CD14-positive monocyte (primary cell): Measurements from ENCODE around the gene MLLT3. TPM values are rescaled to one million over a fixed set of nuclear protein-coding genes. Genes with fewer than 3 reads are reported as not detected.

Experiments used
- DNase-seq, 3 donors: peaks; one replicate each; pipeline ENCODE4 v3.0.0-alpha.2; 2011 to 2022
- H2AFZ ChIP-seq: 2 replicates; pipeline ENCODE4 v1.6.0; 2012; ENCODE audit warnings: mild to moderate bottlenecking, low read depth, low read length, inconsistent platforms; ENCODE audit not compliant: insufficient read depth, poor library complexity, severe bottlenecking
- H3K27ac ChIP-seq, 2 donors: 1 replicate in 1 of 2; 2 replicates in 1 of 2; pipeline ENCODE4 v1.5.1; 2012 to 2013; ENCODE audit warnings: low read length in 2 of 2, control low read depth in 1 of 2, inconsistent platforms in 1 of 2, low read depth in 1 of 2, mild to moderate bottlenecking in 1 of 2
- H3K27me3 ChIP-seq, 2 donors: one replicate each; pipeline versions ENCODE4 v1.6.0 to v1.6.1; 2011 to 2013; ENCODE audit warnings: low read length in 2 of 2; ENCODE audit not compliant: control insufficient read depth in 2 of 2, insufficient read depth in 2 of 2
- H3K36me3 ChIP-seq, 2 donors: replicated peaks in 1 of 2; 1 replicate in 1 of 2; 2 replicates in 1 of 2; pipeline versions ENCODE4 v1.5.1 to v1.6.1; 2012 to 2013; ENCODE audit warnings: low read length in 2 of 2, control low read depth in 1 of 2, inconsistent platforms in 1 of 2, mild to moderate bottlenecking in 1 of 2; ENCODE audit not compliant: insufficient read depth in 2 of 2, control insufficient read depth in 1 of 2
- H3K4me1 ChIP-seq, 2 donors: 1 replicate in 1 of 2; 2 replicates in 1 of 2; pipeline versions ENCODE4 v1.5.1 to v1.6.1; 2012 to 2013; ENCODE audit warnings: low read length in 2 of 2, control low read depth in 1 of 2, inconsistent platforms in 1 of 2, mild to moderate bottlenecking in 1 of 2, moderate library complexity in 1 of 2; ENCODE audit not compliant: insufficient read depth in 2 of 2, control insufficient read depth in 1 of 2
- H3K4me2 ChIP-seq: replicated peaks from 2 replicates; pipeline ENCODE3; 2012; ENCODE audit warnings: low read length, moderate library complexity, mild to moderate bottlenecking; ENCODE audit not compliant: poor library complexity, severe bottlenecking; ENCODE audit errors: extremely low read depth
- H3K4me3 ChIP-seq, 3 experiments: fragments of 200-600 bp in 1 of 3; sonication (generic) in 1 of 3; replicated peaks in 1 of 3; 1 replicate in 2 of 3; 2 replicates in 1 of 3; pipeline ENCODE4 v1.5.1; 2011 to 2013; ENCODE audit warnings: low read length in 3 of 3, mild to moderate bottlenecking in 3 of 3, control low read depth in 2 of 3, low read depth in 2 of 3, inconsistent platforms in 1 of 3, moderate library complexity in 1 of 3
- H3K79me2 ChIP-seq: 2 replicates; pipeline ENCODE4 v1.6.0; 2012; ENCODE audit warnings: mild to moderate bottlenecking, control low read depth, inconsistent platforms, low read length, moderate library complexity; ENCODE audit not compliant: insufficient read depth
- H3K9ac ChIP-seq: 2 replicates; pipeline ENCODE4 v1.6.0; 2017; ENCODE audit warnings: low read length, mild to moderate bottlenecking; ENCODE audit not compliant: insufficient read depth, poor library complexity, severe bottlenecking
- H3K9me3 ChIP-seq, 2 donors: replicated peaks in 1 of 2; 1 replicate in 1 of 2; 2 replicates in 1 of 2; pipeline versions ENCODE4 v1.5.1 to v1.6.1; 2012 to 2013; ENCODE audit warnings: low read length in 2 of 2, control low read depth in 1 of 2; ENCODE audit not compliant: control insufficient read depth in 1 of 2, insufficient read depth in 1 of 2
- H4K20me1 ChIP-seq: 2 replicates; pipeline ENCODE4 v1.6.0; 2012; ENCODE audit warnings: mild to moderate bottlenecking, low read length, control low read depth, moderate library complexity; ENCODE audit not compliant: insufficient read depth
- H3K27ac Mint-ChIP-seq, 7 donors: one replicate each; pipeline ENCODE4 v1.8.0; 2020; ENCODE audit warnings: mild to moderate bottlenecking in 7 of 7, mixed read lengths in 7 of 7, moderate library complexity in 6 of 7, inconsistent platforms in 2 of 7
- H3K27me3 Mint-ChIP-seq, 3 donors: one replicate each; pipeline ENCODE4 v1.8.0; 2021 to 2022; ENCODE audit warnings: low read depth in 3 of 3, mild to moderate bottlenecking in 3 of 3, mixed read lengths in 3 of 3, moderate library complexity in 3 of 3, inconsistent platforms in 1 of 3
- H3K36me3 Mint-ChIP-seq, 2 donors: one replicate each; pipeline ENCODE4 v1.8.0; 2020; ENCODE audit warnings: mixed read lengths in 2 of 2, inconsistent platforms in 1 of 2, mild to moderate bottlenecking in 1 of 2
- H3K4me1 Mint-ChIP-seq: one replicate; pipeline ENCODE4 v1.8.0; 2020; ENCODE audit warnings: mild to moderate bottlenecking, mixed read lengths
- H3K4me3 Mint-ChIP-seq, 2 donors: one replicate each; pipeline ENCODE4 v1.8.0; 2020; ENCODE audit warnings: mild to moderate bottlenecking in 2 of 2, mixed read lengths in 2 of 2, moderate library complexity in 1 of 2
- H3K9me3 Mint-ChIP-seq, 7 donors: one replicate each; pipeline ENCODE4 v1.8.0; 2020 to 2022; ENCODE audit warnings: mixed read lengths in 7 of 7, mild to moderate bottlenecking in 6 of 7, moderate library complexity in 6 of 7, inconsistent platforms in 2 of 7
- CTCF ChIP-seq: fragments of 200-600 bp; IDR thresholded peaks from one replicate; pipeline ENCODE4 v1.8.0; 2022; ENCODE audit warnings: antibody characterized with exemption, mild to moderate bottlenecking
- WGBS: methylation state at CpG from one replicate; pipeline ENCODE4 v1.1.5; 2013; ENCODE audit warnings: missing lambda C conversion rate; ENCODE audit not compliant: insufficient coverage; 5-methylcytosine and 5-hydroxymethylcytosine counted together
- intact Hi-C, 2 donors: fragments of 100-400 bp; cut with micrococcal nuclease; formaldehyde crosslinking; loops; one replicate each; pipeline versions ENCODE4 v1.15.0 to v1.15.1; 2023
- polyA plus RNA-seq, 3 donors: library from polyadenylated mRNA; depleted of rRNA in 1 of 3; unstranded in 2 of 3; stranded (reverse) in 1 of 3; fragments of 300-500 nt in 2 of 3; fragments of >200 nt in 1 of 3; fragmentation: Illumina TruSeq in 2 of 3; gene quantifications; 1 replicate in 2 of 3; 2 replicates in 1 of 3; pipeline ENCODE4 v1.2.3, GENCODE V29; 2012 to 2021

Gene MLLT3
- polyA plus RNA-seq, 3 donors, result 0.81 to 2.3 (median 1.5) TPM

- intact Hi-C loops, result no loop called here
- H3K4me3 Mint-ChIP-seq, result no peak overlapping the region
- H3K27me3 ChIP-seq, result no peaks in the 10 kb centered on the region
- no peaks in the 10 kb centered on the region for H3K4me1 ChIP-seq
- H3K4me1 Mint-ChIP-seq, result peaks cover 6% of the 10 kb centered on the region
- TF ChIP-seq CTCF, result peak; percentile 49
- H3K4me2 ChIP-seq, result no peak overlapping the region
- no peak overlapping the region for H3K27ac ChIP-seq
- no peaks in the 10 kb centered on the region for H3K9me3 ChIP-seq
- no peaks in the 10 kb centered on the region for H3K36me3 Mint-ChIP-seq
- H2AFZ ChIP-seq, result no peak overlapping the region
- no peak overlapping the region for H3K9ac ChIP-seq
- no peaks in the 10 kb centered on the region for H3K36me3 ChIP-seq
- peaks cover 0 to 1% (median 0%) of the 10 kb centered on the region in 3 donors for H3K27me3 Mint-ChIP-seq
- no peak overlapping the region for H3K27ac Mint-ChIP-seq
- DNase-seq, result no peak
- H3K9me3 Mint-ChIP-seq, result no peaks in the 10 kb centered on the region
- H3K79me2 ChIP-seq, result no peaks in the 10 kb centered on the region
- no CpG with 5 or more reads among the region's 3 CpGs for WGBS
- H3K4me3 ChIP-seq, result no peak overlapping the region
- H4K20me1 ChIP-seq, result no peaks in the 10 kb centered on the region
These were observed 10.5 kb downstream of the MLLT3 start for GRCh38 chr9:20611691-20612287.

GRCh38 chr9:20610591-20610990, 11.7 kb downstream of the MLLT3 start:
- Mint-ChIP-seq H3K4me1 (peaks cover 9% of the 10 kb centered on the region), H3K27me3 (peaks cover 0 to 1% (median 0%) of the 10 kb centered on the region in 3 donors), H3K36me3 (no peaks in the 10 kb centered on the region), H3K9me3 (no peaks in the 10 kb centered on the region), H3K4me3 (no peak overlapping the region), H3K27ac (no peak overlapping the region)
- H3K79me2 ChIP-seq, result no peaks in the 10 kb centered on the region
- H3K27ac ChIP-seq, result no peak overlapping the region
- no peaks in the 10 kb centered on the region for H3K4me1 ChIP-seq
- no peaks in the 10 kb centered on the region for H3K36me3 ChIP-seq
- H3K9ac ChIP-seq, result no peak overlapping the region
- no peak for DNase-seq
- TF ChIP-seq CTCF, result no peak
- H3K9me3 ChIP-seq, result no peaks in the 10 kb centered on the region
- no peaks in the 10 kb centered on the region for H4K20me1 ChIP-seq
- intact Hi-C loops, result no loop called here
- H3K27me3 ChIP-seq, result no peaks in the 10 kb centered on the region
- H2AFZ ChIP-seq, result no peak overlapping the region
- no peak overlapping the region for H3K4me2 ChIP-seq
- WGBS, result 20% methylated on average over 1 of the region's 2 CpGs
- no peak overlapping the region for H3K4me3 ChIP-seq
